Measurements from ENCODE around the gene ZNF75A. TPM values are rescaled to one million over a fixed set of nuclear protein-coding genes. Genes with fewer than 3 reads are reported as not detected.

Gene ZNF75A
- polyA plus RNA-seq, 3 donors: 2.3 to 10.2 (median 2.8) TPM

DNA sequence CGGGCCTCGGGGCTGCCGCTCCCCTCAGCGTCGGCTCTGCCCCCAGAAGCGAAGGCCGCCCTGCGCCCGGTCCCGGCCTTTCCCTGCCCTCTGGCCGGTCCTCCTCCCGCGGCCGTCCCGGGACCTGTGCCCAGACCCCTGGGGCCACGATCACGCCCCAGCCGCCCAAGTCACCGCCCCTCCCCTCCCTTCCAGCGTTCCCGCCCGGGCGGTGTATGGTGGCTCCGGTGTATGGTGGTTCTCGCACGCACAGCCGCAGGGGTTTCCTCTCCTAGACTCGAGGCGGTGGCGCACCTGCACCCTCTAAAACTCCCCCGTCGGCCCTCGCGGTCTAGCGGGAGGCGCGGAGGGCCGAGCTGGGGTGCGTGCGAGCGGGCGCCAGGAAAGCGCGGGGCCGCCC, 10.1 kb upstream of the ZNF75A start:
- Histone ChIP-seq H3K4me1 (ENCODE audit: control insufficient read depth in 1 of 2, insufficient read depth in 2 of 2, low read length in 2 of 2) (no peaks in the 10 kb centered on the region), H3K79me2 (ENCODE audit: insufficient read depth, low read length) (no peaks in the 10 kb centered on the region), H3K27ac (ENCODE audit: low read depth in 1 of 2, low read length in 2 of 2) (no peak overlapping the region), H3K27me3 (ENCODE audit: control insufficient read depth in 2 of 2, insufficient read depth in 2 of 2, low read length in 2 of 2) (no peaks in the 10 kb centered on the region), H3K36me3 (replicated peaks in 1 of 2; ENCODE audit: control insufficient read depth in 1 of 2, insufficient read depth in 2 of 2, low read length in 2 of 2) (peaks cover 12 to 39% of the 10 kb centered on the region in 2 donors), H3K9me3 (replicated peaks in 1 of 2; ENCODE audit: control insufficient read depth in 1 of 2, insufficient read depth in 1 of 2, low read length in 2 of 2) (peaks cover 78 to 98% of the 10 kb centered on the region in 2 donors), H3K4me3 (replicated peaks in 1 of 3; ENCODE audit: low read depth in 2 of 3, low read length in 3 of 3) (no peak overlapping the region), H2AFZ (ENCODE audit: insufficient read depth, low read depth, low read length, poor library complexity, severe bottlenecking) (no peak overlapping the region), H4K20me1 (ENCODE audit: insufficient read depth, low read length) (no peaks in the 10 kb centered on the region), H3K4me2 (replicated peaks; ENCODE audit: extremely low read depth, low read length, poor library complexity, severe bottlenecking) (no peak overlapping the region), H3K9ac (ENCODE audit: insufficient read depth, low read length, poor library complexity, severe bottlenecking) (no peak overlapping the region)
- Mint-ChIP-seq H3K9me3 (peaks cover 71 to 100% (median 90%) of the 10 kb centered on the region in 7 donors), H3K4me3 (no peak overlapping the region), H3K36me3 (peaks cover 34 to 44% of the 10 kb centered on the region in 2 donors), H3K27me3 (ENCODE audit: low read depth in 3 of 3) (peaks cover 0 to 8% (median 3%) of the 10 kb centered on the region in 3 donors), H3K27ac (no peak overlapping the region), H3K4me1 (no peaks in the 10 kb centered on the region)
- 67% methylated on average over 38 of the region's 45 CpGs for WGBS (ENCODE audit: insufficient coverage)
- intact Hi-C loops (cut with micrococcal nuclease): no loop called here
- TF ChIP-seq CTCF (IDR thresholded peaks at IDR 0.05): no peak
- no peak for DNase-seq

DNA sequence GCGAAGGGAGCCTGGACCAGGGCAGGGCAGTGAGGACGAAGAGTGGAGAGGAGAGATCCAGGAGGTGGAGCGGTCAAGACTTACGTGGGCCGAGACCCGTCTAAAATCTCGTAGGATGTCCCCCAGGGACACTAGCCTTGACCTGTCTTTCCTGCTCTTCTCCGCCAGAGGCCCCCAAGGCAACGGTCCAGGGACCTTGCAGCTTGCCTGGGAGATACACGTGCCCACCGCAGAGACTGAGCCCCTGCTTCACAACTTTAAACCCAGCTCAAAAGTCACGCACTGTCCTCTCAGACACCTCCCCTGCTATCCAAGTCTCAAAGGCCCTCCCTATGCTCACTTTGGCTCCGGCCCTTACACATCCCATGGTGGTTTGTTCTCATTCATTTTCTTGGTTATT, 9.5 kb upstream of the ZNF75A start:
- 93% methylated on average over 12 of the region's 13 CpGs for WGBS (ENCODE audit: insufficient coverage)
- peaks cover 77 to 98% of the 10 kb centered on the region in 2 donors for H3K9me3 ChIP-seq (replicated peaks in 1 of 2; ENCODE audit: control insufficient read depth in 1 of 2, insufficient read depth in 1 of 2, low read length in 2 of 2)

More for the DNA sequence above, 9.5 kb upstream of the ZNF75A start:
- H3K9ac ChIP-seq (ENCODE audit: insufficient read depth, low read length, poor library complexity, severe bottlenecking): no peak overlapping the region
- H3K27ac ChIP-seq (ENCODE audit: low read depth in 1 of 2, low read length in 2 of 2): no peak overlapping the region
- no peak for DNase-seq
- H2AFZ ChIP-seq (ENCODE audit: insufficient read depth, low read depth, low read length, poor library complexity, severe bottlenecking): no peak overlapping the region
- H3K4me3 ChIP-seq (replicated peaks in 1 of 3; ENCODE audit: low read depth in 2 of 3, low read length in 3 of 3): no peak overlapping the region
- no peak overlapping the region for H3K27ac Mint-ChIP-seq
- no peaks in the 10 kb centered on the region for H4K20me1 ChIP-seq (ENCODE audit: insufficient read depth, low read length)
- H3K4me1 Mint-ChIP-seq: no peaks in the 10 kb centered on the region
- H3K4me2 ChIP-seq (replicated peaks; ENCODE audit: extremely low read depth, low read length, poor library complexity, severe bottlenecking): no peak overlapping the region
- no peaks in the 10 kb centered on the region for H3K79me2 ChIP-seq (ENCODE audit: insufficient read depth, low read length)
- no peak for TF ChIP-seq CTCF (IDR thresholded peaks at IDR 0.05)
- H3K4me3 Mint-ChIP-seq: no peak overlapping the region
- H3K36me3 ChIP-seq (replicated peaks in 1 of 2; ENCODE audit: control insufficient read depth in 1 of 2, insufficient read depth in 2 of 2, low read length in 2 of 2): peaks cover 6 to 34% of the 10 kb centered on the region in 2 donors
- H3K9me3 Mint-ChIP-seq: peaks cover 69 to 99% (median 90%) of the 10 kb centered on the region in 7 donors
- H3K27me3 ChIP-seq (ENCODE audit: control insufficient read depth in 2 of 2, insufficient read depth in 2 of 2, low read length in 2 of 2): no peaks in the 10 kb centered on the region
- no peaks in the 10 kb centered on the region for H3K4me1 ChIP-seq (ENCODE audit: control insufficient read depth in 1 of 2, insufficient read depth in 2 of 2, low read length in 2 of 2)
- intact Hi-C loops (cut with micrococcal nuclease): no loop called here
- peaks cover 0 to 6% (median 3%) of the 10 kb centered on the region in 3 donors for H3K27me3 Mint-ChIP-seq (ENCODE audit: low read depth in 3 of 3)
- H3K36me3 Mint-ChIP-seq: peaks cover 28 to 44% of the 10 kb centered on the region in 2 donors

Data from CD14-positive monocyte (primary cell).